ENCODE results near the gene PID1.

Gene PID1

DNA sequence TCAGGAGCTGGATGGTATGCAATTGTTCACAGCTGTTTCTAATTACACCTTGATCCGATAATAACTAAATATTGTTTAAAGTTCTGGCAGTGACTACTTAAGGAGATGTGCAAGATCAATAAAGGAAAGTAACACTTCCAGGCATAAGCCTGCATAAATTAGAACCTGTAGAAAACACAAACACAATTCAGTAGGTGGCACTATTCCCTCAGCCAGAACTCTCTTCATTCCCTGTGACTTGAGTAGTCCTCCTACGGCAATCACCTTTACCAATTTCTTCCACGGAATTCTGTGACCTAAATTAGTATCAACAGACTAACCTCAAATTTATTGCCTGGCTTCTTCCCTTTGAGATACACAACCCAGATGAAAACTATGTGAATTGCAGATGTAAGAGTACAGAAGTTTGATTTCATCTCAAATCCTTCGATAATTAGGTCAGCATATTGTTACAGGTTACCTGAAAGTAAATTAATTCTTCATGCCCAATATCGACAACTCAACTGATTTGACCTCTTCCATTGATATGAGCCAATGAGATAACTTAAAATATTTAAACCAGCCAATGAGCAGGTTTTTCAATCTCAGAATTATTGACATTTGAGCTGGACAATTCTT, 137.8 kb downstream of the PID1 start:
- no peak overlapping the region for H3K4me3 ChIP-seq (ENCODE audit: low read depth, low read length)
- TF ChIP-seq, protein P1, sequence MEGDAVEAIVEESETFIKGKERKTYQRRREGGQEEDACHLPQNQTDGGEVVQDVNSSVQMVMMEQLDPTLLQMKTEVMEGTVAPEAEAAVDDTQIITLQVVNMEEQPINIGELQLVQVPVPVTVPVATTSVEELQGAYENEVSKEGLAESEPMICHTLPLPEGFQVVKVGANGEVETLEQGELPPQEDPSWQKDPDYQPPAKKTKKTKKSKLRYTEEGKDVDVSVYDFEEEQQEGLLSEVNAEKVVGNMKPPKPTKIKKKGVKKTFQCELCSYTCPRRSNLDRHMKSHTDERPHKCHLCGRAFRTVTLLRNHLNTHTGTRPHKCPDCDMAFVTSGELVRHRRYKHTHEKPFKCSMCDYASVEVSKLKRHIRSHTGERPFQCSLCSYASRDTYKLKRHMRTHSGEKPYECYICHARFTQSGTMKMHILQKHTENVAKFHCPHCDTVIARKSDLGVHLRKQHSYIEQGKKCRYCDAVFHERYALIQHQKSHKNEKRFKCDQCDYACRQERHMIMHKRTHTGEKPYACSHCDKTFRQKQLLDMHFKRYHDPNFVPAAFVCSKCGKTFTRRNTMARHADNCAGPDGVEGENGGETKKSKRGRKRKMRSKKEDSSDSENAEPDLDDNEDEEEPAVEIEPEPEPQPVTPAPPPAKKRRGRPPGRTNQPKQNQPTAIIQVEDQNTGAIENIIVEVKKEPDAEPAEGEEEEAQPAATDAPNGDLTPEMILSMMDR (IDR thresholded peaks at IDR 0.05; ENCODE audit: borderline replicate concordance, insufficient read depth, low read depth, low read length): no peak

DNA sequence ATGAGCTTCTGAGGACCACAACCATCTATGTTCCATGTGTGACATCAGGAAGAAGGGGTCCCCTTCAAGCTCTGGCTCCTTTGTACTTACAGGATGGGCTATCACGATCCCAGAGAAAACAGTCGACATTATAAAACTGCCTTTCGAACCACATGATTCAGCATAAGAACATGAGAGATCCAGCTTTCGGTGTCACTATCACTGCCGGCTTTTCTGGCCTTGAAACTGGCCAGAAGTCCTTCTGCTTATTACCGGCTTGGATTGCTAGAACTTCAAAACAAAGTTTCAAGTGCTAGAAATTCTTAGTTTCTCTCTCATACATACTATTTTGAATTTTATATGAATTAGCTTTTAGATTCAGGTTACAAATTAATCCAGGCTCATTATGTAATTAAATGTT, 138.9 kb downstream of the PID1 start:
- TF ChIP-seq, protein P1 (IDR thresholded peaks at IDR 0.05; ENCODE audit: borderline replicate concordance, insufficient read depth, low read depth, low read length): no peak
- no peak overlapping the region for H3K4me3 ChIP-seq (ENCODE audit: low read depth, low read length)

DNA sequence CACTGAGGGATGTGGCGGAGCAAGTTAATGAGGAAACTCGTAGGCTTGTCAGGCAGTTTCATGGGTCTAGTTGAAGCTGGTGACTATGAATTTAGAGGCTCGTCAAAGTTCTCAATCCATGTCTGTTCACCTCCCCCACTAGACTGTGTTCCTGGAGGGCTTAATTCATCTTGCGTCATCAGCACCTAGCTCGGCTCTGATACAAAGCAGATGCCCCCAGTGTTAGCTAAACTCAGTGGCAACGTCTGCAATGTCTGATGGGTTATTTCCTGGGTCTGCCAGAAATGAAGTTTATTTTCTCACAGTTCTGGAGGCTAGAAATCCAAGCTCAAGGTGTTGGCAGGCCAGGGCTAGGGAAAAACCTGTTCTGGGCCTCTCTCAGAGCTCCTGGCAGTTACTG, 140.6 kb downstream of the PID1 start:
- no peak overlapping the region for H3K4me3 ChIP-seq (ENCODE audit: low read depth, low read length)
- TF ChIP-seq, protein P1 (IDR thresholded peaks at IDR 0.05; ENCODE audit: borderline replicate concordance, insufficient read depth, low read depth, low read length): no peak

DNA sequence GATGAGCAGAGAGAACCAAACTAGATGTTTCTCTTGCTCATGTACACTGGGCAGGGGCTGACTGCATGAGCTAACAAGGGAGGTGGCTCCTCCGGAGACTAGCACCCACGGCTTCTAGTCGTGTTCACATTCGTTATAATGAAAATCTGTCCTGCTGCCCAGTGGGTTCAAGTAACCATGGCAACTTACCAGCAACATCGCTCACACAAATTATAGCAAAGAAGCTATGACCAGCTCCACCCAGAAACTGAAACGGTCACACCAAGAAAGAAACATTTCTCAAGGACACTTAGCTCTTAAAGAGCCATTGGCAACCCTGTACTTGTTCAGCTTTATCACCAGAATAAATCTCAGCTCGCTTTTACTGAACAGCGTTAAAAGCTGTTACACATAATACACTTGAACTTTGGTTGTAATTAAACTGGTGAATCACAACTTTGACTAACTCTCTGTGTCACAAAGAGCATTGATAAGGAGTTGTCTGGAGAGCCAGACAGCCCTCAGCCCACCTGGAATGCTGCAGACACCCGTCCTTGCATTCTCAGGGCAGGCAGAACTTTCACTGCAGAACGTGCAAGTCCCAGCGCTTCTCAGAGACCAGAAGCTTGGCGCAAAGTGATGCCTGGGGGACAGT, 141.2 kb downstream of the PID1 start:
- TF ChIP-seq, protein P1 (IDR thresholded peaks at IDR 0.05; ENCODE audit: borderline replicate concordance, insufficient read depth, low read depth, low read length): no peak

DNA sequence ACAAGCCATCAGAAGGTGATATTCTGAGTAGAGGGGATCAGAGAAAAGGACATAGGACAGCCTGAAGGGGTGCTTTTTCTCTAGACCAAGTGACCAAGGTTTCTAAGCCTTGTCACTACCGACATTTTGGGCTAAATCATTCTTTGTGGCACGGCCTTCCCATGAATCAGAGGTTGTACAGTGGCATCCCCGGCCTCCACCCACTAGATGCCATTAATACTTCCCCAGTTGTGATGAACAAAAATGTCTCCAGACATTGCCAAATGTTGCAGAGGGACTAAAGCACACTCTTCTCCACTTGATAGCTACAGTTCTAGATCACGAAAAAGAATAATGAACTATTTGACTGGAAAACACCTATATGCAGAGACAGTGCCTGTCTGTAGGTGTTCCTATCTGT, 143.6 kb downstream of the PID1 start:
- TF ChIP-seq, protein P1 (IDR thresholded peaks at IDR 0.05; ENCODE audit: borderline replicate concordance, insufficient read depth, low read depth, low read length): no peak

More for the DNA sequence above, 141.2 kb downstream of the PID1 start:
- H3K4me3 ChIP-seq (ENCODE audit: low read depth, low read length): no peak overlapping the region

DNA sequence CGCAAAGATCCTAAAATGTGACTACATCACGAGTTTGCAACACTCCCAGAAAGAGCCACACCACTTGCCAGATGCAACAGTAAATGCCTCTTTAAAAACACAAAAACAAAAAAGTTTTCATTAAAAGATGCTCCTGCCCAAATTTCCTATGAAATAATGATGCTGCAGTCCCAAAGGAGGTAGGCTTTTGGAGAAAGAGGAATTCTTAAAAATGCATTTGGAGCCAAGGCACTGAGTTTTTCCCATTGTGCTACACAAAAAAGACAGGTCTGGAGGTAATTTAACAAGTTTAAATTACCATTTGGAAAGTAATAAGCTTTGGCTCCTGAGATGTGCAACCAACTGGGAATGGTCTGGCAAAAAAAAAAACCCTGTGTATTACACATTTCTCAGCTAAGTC, 145.0 kb downstream of the PID1 start:
- TF ChIP-seq, protein P1 (IDR thresholded peaks at IDR 0.05; ENCODE audit: borderline replicate concordance, insufficient read depth, low read depth, low read length): no peak
- H3K4me3 ChIP-seq (ENCODE audit: low read depth, low read length): no peak overlapping the region

More for the DNA sequence above, 143.6 kb downstream of the PID1 start:
- H3K4me3 ChIP-seq (ENCODE audit: low read depth, low read length): no peak overlapping the region

DNA sequence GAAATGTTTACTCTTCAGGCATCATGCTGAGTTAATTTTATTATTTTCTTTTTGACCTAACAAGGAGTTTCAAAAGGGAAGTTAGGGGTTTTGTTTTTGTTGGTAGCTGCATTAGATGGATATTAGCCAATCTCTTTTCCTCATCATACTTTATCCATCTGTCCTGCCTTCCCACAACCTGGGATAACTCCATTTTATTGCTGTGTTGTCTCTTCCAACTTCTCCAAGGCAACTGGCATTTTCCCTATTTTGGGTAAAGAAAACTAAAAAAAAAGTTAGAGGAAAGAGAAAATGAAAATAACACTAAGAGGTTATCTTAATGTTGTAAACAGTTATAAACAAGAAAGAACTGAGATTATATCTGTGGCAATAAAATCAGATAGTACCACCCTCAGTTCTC, 147.0 kb downstream of the PID1 start:
- TF ChIP-seq, protein P1 (IDR thresholded peaks at IDR 0.05; ENCODE audit: borderline replicate concordance, insufficient read depth, low read depth, low read length): no peak
- H3K4me3 ChIP-seq (ENCODE audit: low read depth, low read length): no peak overlapping the region

Measured in GM12875 (cell line).